ENCODE data around the gene AKAP6. TPM values are rescaled to one million over a fixed set of nuclear protein-coding genes. Genes with fewer than 3 reads are reported as not detected.

The AKAP6 gene
- total RNA-seq, 1 donor from 2014 or later: 7.7 TPM

- Histone ChIP-seq H3K4me1 (no peaks in the 10 kb centered on the region), H3K27me3 (no peaks in the 10 kb centered on the region), H3K4me3 (no peak overlapping the region), H3K27ac (no peak overlapping the region), H3K9me3 (no peaks in the 10 kb centered on the region), H3K36me3 (no peaks in the 10 kb centered on the region)
- DNase-seq (no peak), ATAC-seq (no peak)
- intact Hi-C loops (cut with DNase I): no loop called here
- TF ChIP-seq CTCF (IDR thresholded peaks at IDR 0.05): no peak
Observed at GRCh38 chr14:32447371-32447770, 118.3 kb downstream of the AKAP6 start.

DNA sequence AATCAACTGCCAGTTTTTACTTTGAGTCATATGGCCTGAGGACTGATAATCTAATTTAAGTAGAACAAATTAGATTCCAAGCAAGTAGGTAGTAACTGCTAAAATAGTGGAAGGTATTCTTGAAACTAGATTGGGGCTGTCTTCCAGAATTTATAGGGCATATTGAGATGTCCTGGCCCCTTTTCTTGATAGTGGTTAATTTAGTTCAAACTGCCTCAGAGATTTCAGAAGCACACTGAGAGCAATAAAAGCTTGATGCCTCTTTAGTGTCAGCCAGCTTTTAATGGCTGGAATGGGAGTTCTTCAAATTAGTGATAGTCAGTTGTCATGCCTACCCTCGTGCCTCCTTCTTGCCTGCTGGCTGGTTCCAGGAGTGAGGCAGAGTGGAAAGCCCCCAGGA lies 120.5 kb downstream of the AKAP6 start:
- intact Hi-C loops (cut with DNase I): no loop called here
- H3K4me3 ChIP-seq: no peak overlapping the region
- no peak for ATAC-seq
- no peaks in the 10 kb centered on the region for H3K27me3 ChIP-seq
- H3K4me1 ChIP-seq: no peaks in the 10 kb centered on the region
- TF ChIP-seq CTCF (IDR thresholded peaks at IDR 0.05): no peak
- no peak for DNase-seq
- H3K36me3 ChIP-seq: no peaks in the 10 kb centered on the region
- no peak overlapping the region for H3K27ac ChIP-seq
- no peaks in the 10 kb centered on the region for H3K9me3 ChIP-seq

- DNase-seq (no peak), ATAC-seq (no peak)
- Histone ChIP-seq H3K36me3 (no peaks in the 10 kb centered on the region), H3K27me3 (no peaks in the 10 kb centered on the region), H3K4me1 (no peaks in the 10 kb centered on the region), H3K4me3 (no peak overlapping the region), H3K9me3 (no peaks in the 10 kb centered on the region), H3K27ac (no peak overlapping the region)
- intact Hi-C loops (cut with DNase I): no loop called here
- no peak for TF ChIP-seq CTCF (IDR thresholded peaks at IDR 0.05)
Observed at GRCh38 chr14:32450919-32451675, 122.0 kb downstream of the AKAP6 start.

DNA sequence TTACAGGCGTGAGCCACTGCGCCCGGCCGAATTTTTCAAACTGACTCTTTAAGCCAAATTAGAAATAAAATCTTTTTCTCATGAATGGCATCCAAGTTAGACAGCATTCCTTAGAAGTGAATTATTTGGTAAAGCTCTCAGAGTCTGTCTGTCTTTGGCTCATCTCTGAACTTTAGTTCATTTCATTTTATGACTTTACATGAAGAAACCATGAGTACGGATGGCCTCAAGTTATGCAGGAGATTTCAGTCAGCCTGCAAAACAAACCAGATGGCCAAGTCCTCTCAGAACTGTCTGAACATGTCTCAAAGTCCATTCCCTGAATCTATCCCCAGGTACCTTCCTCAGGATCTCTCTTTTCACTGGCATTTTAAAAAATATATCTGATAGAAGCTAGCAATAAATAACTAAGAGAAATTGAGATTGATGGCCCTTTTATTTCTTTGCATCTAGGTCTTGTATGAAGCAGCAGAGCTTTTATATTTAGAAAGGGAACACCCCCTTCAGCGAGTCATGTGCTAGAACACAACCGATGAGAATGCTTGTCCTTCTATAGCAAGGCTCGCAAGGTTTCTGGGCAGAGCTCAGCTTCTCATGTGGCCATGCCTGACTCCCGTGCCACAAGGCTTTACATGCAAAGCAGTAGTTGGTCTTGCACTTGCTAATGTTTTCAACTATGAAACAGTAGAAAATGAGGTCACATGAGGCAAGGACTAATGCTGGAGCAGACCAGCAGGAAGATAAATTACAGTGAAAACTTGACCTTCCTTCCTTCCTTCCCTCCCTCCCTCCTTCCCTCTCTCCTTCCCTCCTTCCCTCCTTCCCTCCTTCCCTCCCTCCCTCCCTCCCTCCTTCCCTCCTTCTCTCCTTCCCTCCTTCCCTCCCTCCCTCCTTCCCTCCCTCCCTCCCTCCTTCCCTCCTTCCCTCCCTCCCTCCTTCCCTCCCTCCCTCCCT lies 125.0 kb downstream of the AKAP6 start:
- no peak overlapping the region for H3K27ac ChIP-seq

More for the DNA sequence above, 125.0 kb downstream of the AKAP6 start:
- no peak for DNase-seq
- H3K4me3 ChIP-seq: no peak overlapping the region
- intact Hi-C loops (cut with DNase I): no loop called here
- no peaks in the 10 kb centered on the region for H3K4me1 ChIP-seq
- H3K9me3 ChIP-seq: no peaks in the 10 kb centered on the region
- H3K27me3 ChIP-seq: no peaks in the 10 kb centered on the region
- H3K36me3 ChIP-seq: no peaks in the 10 kb centered on the region
- ATAC-seq: no peak
- TF ChIP-seq CTCF (IDR thresholded peaks at IDR 0.05): no peak
